K562 (cell line): Measurements from ENCODE around the gene NCL. TPM values are rescaled to one million over a fixed set of nuclear protein-coding genes. Genes with fewer than 3 reads are reported as not detected.

Experiments used
- ATAC-seq: fragments of 200-7000 bp; cut with Tn5 transposase; 3 replicates; pipeline ENCODE4 v1.9.1; 2020; ENCODE audit warnings: moderate library complexity
- BruUV-seq: library from RNA; stranded (reverse); fragments of 400-500 nt; replicated peaks from 2 replicates; lab custom pipeline; 2021; lab: Mats Ljungman, UMichigan
- CTCF ChIA-PET: fragments of 300-600 bp; formaldehyde crosslinking; extraction: SDS; loops from one replicate; lab custom pipeline; 2021; ENCODE audit warnings: low intra/inter-chr PET ratio; lab: Yijun Ruan, JAX
- POLR2A ChIA-PET: fragments of 300-600, 350-650 bp; sonication (Branson Sonifier 250); formaldehyde crosslinking; extraction: SDS; loops from one replicate; lab custom pipeline; 2021; ENCODE audit warnings: antibody characterized with exemption, inconsistent platforms; lab: Yijun Ruan, JAX
- DNase-seq, 4 experiments: peaks; one replicate each; pipeline versions ENCODE4 v3.0.0 to v3.0.0-alpha.2; 2011 to 2018; ENCODE audit warnings: low spot score in 3 of 4, mixed read lengths in 3 of 4; ENCODE audit errors: extremely low read depth in 1 of 4
- FAIRE-seq: peaks from 2 replicates; lab custom pipeline; 2011; peaks lifted over from hg19 to GRCh38; lab: Jason Lieb, UNC
- H2AFZ ChIP-seq: 2 replicates; pipeline ENCODE4 v1.6.0; 2011; ENCODE audit warnings: low read depth, low read length, control low read depth, inconsistent platforms
- H3K27ac ChIP-seq: fragments of 200-600 bp; 3 replicates; pipeline ENCODE4 v1.8.0; 2011; ENCODE audit warnings: low read depth, mild to moderate bottlenecking, control low read depth, inconsistent platforms, low read length, moderate library complexity, mixed read lengths; ENCODE audit errors: extremely low read depth
- H3K27me3 ChIP-seq, 2 experiments: fragments of 300-600 bp in 1 of 2; 2 replicates in 1 of 2; 3 replicates in 1 of 2; pipeline versions ENCODE4 v1.6.0 to v1.8.0; 2011; ENCODE audit warnings: inconsistent platforms in 2 of 2, low read length in 2 of 2, mild to moderate bottlenecking in 1 of 2, mixed read lengths in 1 of 2, moderate library complexity in 1 of 2; ENCODE audit not compliant: control insufficient read depth in 2 of 2, insufficient read depth in 2 of 2
- H3K36me3 ChIP-seq: fragments of 300-600 bp; 3 replicates; pipeline ENCODE4 v1.8.0; 2011; ENCODE audit warnings: mild to moderate bottlenecking, low read length, inconsistent platforms; ENCODE audit not compliant: control insufficient read depth, insufficient read depth
- H3K4me1 ChIP-seq, 2 experiments: fragments of 200-600 bp in 1 of 2; replicated peaks in 1 of 2; 2 replicates in 1 of 2; 3 replicates in 1 of 2; pipeline versions ENCODE4 v1.5.1 to v1.8.0; 2011; ENCODE audit warnings: inconsistent platforms in 2 of 2, low read length in 2 of 2, mild to moderate bottlenecking in 1 of 2, mixed read lengths in 1 of 2, moderate library complexity in 1 of 2; ENCODE audit not compliant: control insufficient read depth in 2 of 2, insufficient read depth in 2 of 2
- H3K4me2 ChIP-seq: 2 replicates; pipeline ENCODE4 v1.6.1; 2011; ENCODE audit warnings: low read length, control low read depth, inconsistent platforms, mixed read lengths; ENCODE audit not compliant: insufficient read depth
- H3K4me3 ChIP-seq: fragments of 200-600 bp; sonication (generic), shearing (Covaris generic); 2 replicates; pipeline ENCODE4 v1.5.1; 2016; ENCODE audit warnings: control low read depth, inconsistent platforms
- H3K79me2 ChIP-seq: fragments of 200-600 bp; 3 replicates; pipeline ENCODE4 v1.8.0; 2011; ENCODE audit warnings: low read length, inconsistent platforms; ENCODE audit not compliant: control insufficient read depth, insufficient read depth
- H3K9ac ChIP-seq, 2 experiments: 2 replicates each; pipeline versions ENCODE4 v1.6.0 to v1.6.1; 2011; ENCODE audit warnings: low read depth in 2 of 2, low read length in 2 of 2, control low read depth in 1 of 2, inconsistent platforms in 1 of 2, mild to moderate bottlenecking in 1 of 2, mixed read lengths in 1 of 2; ENCODE audit not compliant: insufficient read depth in 1 of 2
- H3K9me1 ChIP-seq: one replicate; pipeline ENCODE4 v1.6.0; 2011; ENCODE audit warnings: inconsistent platforms, mild to moderate bottlenecking, low read length, moderate library complexity; ENCODE audit not compliant: control insufficient read depth, insufficient read depth
- H3K9me3 ChIP-seq: replicated peaks from 2 replicates; pipeline ENCODE4 v1.5.1; 2011; ENCODE audit warnings: low read depth, low read length, inconsistent platforms; ENCODE audit not compliant: control insufficient read depth, insufficient read depth
- H4K20me1 ChIP-seq: replicated peaks from 2 replicates; pipeline ENCODE4 v1.6.1; 2011; ENCODE audit warnings: low read length, inconsistent platforms, mixed read lengths; ENCODE audit not compliant: control insufficient read depth, insufficient read depth
- ATF1 ChIP-seq, 2 experiments: fragments of 450-650 bp in 1 of 2; IDR thresholded peaks; 2 replicates each; pipeline ENCODE4 v1.6.1; 2016; ENCODE audit warnings: missing compliant biosample characterization in 1 of 2, missing genetic modification characterization in 1 of 2
- HDAC3 ChIP-seq: fragments of 450-650 bp; IDR thresholded peaks from 2 replicates; pipeline ENCODE4 v1.6.1; 2018; ENCODE audit warnings: borderline replicate concordance, mild to moderate bottlenecking, moderate library complexity; ENCODE audit not compliant: partially characterized antibody
- MNT ChIP-seq, 2 experiments: fragments of 450-650 bp; conservative IDR thresholded peaks; 2 replicates each; pipeline ENCODE4 v1.6.1; 2017; ENCODE audit warnings: mild to moderate bottlenecking in 2 of 2, moderate library complexity in 2 of 2
- RCOR1 ChIP-seq, 2 experiments: IDR thresholded peaks; 2 replicates each; pipeline ENCODE4 v1.6.1; 2012; ENCODE audit warnings: low read depth in 2 of 2, low read length in 2 of 2, borderline replicate concordance in 1 of 2, improper control_type of control experiment in 1 of 2
- SAFB2 ChIP-seq: fragments of 200-400 bp; formaldehyde crosslinking; IDR thresholded peaks from 2 replicates; pipeline ENCODE4 v1.6.1; 2018; ENCODE audit warnings: borderline replicate concordance, low read length, low read depth, moderate library complexity; ENCODE audit not compliant: severe bottlenecking
- THAP7 ChIP-seq: fragments of 250-450 bp; sonication (Bioruptor Pico); IDR thresholded peaks from 2 replicates; pipeline ENCODE4 v1.5.0; 2021
- ZC3H11A ChIP-seq: IDR thresholded peaks from 2 replicates; pipeline ENCODE4 v1.6.1; 2012; ENCODE audit warnings: low read depth, low read length, improper control_type of control experiment
- ZNF134 ChIP-seq: fragments of 250-450 bp; sonication (Bioruptor Pico); conservative IDR thresholded peaks from 2 replicates; pipeline ENCODE4 v1.4.0; 2020
- ZNF518B ChIP-seq: fragments of 250-450 bp; sonication (Bioruptor Pico); IDR thresholded peaks from 2 replicates; pipeline ENCODE4 v1.5.0; 2021; ENCODE audit warnings: mild to moderate bottlenecking, moderate library complexity
- ZNF589 ChIP-seq: fragments of 200-800 bp; sonication (Bioruptor generic); IDR thresholded peaks from 2 replicates; pipeline ENCODE4 v1.6.1; 2016; ENCODE audit warnings: low read depth, missing genetic modification characterization, missing compliant biosample characterization
- WGBS: fragments of 100-300 bp; shearing (Covaris generic); methylation state at CpG from one replicate; pipeline ENCODE4 v1.1.6; 2016; ENCODE audit warnings: low coverage, mixed read lengths; ENCODE audit not compliant: insufficient coverage; ENCODE audit errors: missing lambda C conversion rate; 5-methylcytosine and 5-hydroxymethylcytosine counted together
- in situ Hi-C: fragments of 300-500 bp; cut with MboI; formaldehyde crosslinking; loops from 4 replicates; pipeline ENCODE4 v1.15.0; 2018; ENCODE audit warnings: inconsistent platforms, mixed read lengths
- intact Hi-C: fragments of 100-400 bp; cut with micrococcal nuclease; formaldehyde crosslinking; loops from 2 replicates; pipeline ENCODE4 v1.14.2; 2022
- polyA plus RNA-seq, 8 experiments: library from polyadenylated mRNA; depleted of rRNA in 4 of 8; stranded (reverse) in 5 of 8; unstranded in 3 of 8; fragments of >200 nt; fragmentation: Nextera tagmentation in 2 of 8; fragmentation: Illumina TruSeq in 1 of 8; extraction: Ambion mirVana in 2 of 8; extraction: Trizol in 1 of 8; gene quantifications; 2 replicates each; pipeline versions ENCODE4 v1.2.1 to v1.2.3, GENCODE V29; 2011 to 2014; ENCODE audit warnings: inconsistent platforms in 1 of 8, missing spikeins in 1 of 8
- total RNA-seq, 7 experiments: library from RNA; depleted of rRNA in 6 of 7; stranded (reverse); fragments of >200 nt in 6 of 7; fragmentation: Illumina TruSeq in 2 of 7; extraction: Trizol in 2 of 7; gene quantifications; 2 replicates each; pipeline versions ENCODE4 v1.2.1 to v1.2.3, GENCODE V29; 2011 to 2021; ENCODE audit warnings: low replicate concordance in 1 of 7

NCL gene
- total and polyA plus RNA-seq, 9 of the 15 experiments (the other 6 are each of a cell fraction or from before 2014, with no cell fraction given), result 80.9 to 732 (median 361) TPM

GRCh38 chr2:231513746-231514224 lies 49.5 kb upstream of the NCL start (continued):
- no peak for TF ChIP-seq ZNF518B (CRISPR knock-in tag)
- no peak for TF ChIP-seq THAP7 (CRISPR knock-in tag)

GRCh38 chr2:231512222-231512621 lies 47.9 kb upstream of the NCL start:
- CTCF ChIA-PET, result no interaction called here
- peaks cover 20% of the 10 kb centered on the region for H3K79me2 ChIP-seq
- intact Hi-C loops (loop anchor here (5.0 kb wide), 1 partner anchor 445 kb away; no protein-coding TSS in a partner anchor), in situ Hi-C loops (no loop called here)
- POLR2A ChIA-PET, result interaction anchor here (0.9 kb wide), 1 partner anchor 48 kb away, joined by 3 read pairs; the partner anchor contains the start of gene NCL
- no peak for DNase-seq
- no peak for ATAC-seq
- WGBS, result 81% methylated on average over 5 of the region's 5 CpGs
- H2AFZ ChIP-seq, result no peak overlapping the region
- H3K4me1 ChIP-seq, result peaks cover 9 to 13% of the 10 kb centered on the region in 2 experiments; a peak in 4 of 5 replicates
- no peaks in the 10 kb centered on the region for H3K9me1 ChIP-seq
- H3K4me2 ChIP-seq, result no peak overlapping the region
- H4K20me1 ChIP-seq, result no peaks in the 10 kb centered on the region
- H3K27ac ChIP-seq, result no peak overlapping the region
- peaks cover 5% of the 10 kb centered on the region; the same call in 1 of the 3 replicates for H3K36me3 ChIP-seq
- no peak for FAIRE-seq
- BruUV-seq, result no TSS peak
- no peak overlapping the region; a peak in 1 of 4 replicates for H3K9ac ChIP-seq
- no peaks in the 10 kb centered on the region for H3K9me3 ChIP-seq
- no peaks in the 10 kb centered on the region for H3K27me3 ChIP-seq
- H3K4me3 ChIP-seq, result no peak overlapping the region
- no peak for TF ChIP-seq THAP7 (CRISPR knock-in tag)
- no peak for TF ChIP-seq ZNF134 (CRISPR knock-in tag)
- no peak for TF ChIP-seq SAFB2
- TF ChIP-seq HDAC3, result no peak
- no peak for TF ChIP-seq ZC3H11A
- no peak for TF ChIP-seq ZNF589 (CRISPR knock-in tag)
- TF ChIP-seq RCOR1 (IDR thresholded peaks at IDR 0.05; ENCODE audit: borderline replicate concordance in 1 of 2, low read depth in 2 of 2, low read length in 2 of 2), result no peak
- no peak for TF ChIP-seq ATF1 (CRISPR knock-in tag; IDR thresholded peaks at IDR 0.05)
- no peak for TF ChIP-seq ATF1 (tag; IDR thresholded peaks at IDR 0.05)
- no peak for TF ChIP-seq MNT (conservative IDR thresholded peaks at IDR 0.05)
